GM12874 (cell line): ENCODE results near the gene HOGA1.

Experiments
- TF ChIP-seq, protein P1 (sequence below): IDR thresholded peaks from 2 replicates; pipeline ENCODE4 v1.5.1; 2011; ENCODE audit warnings: low read depth, mild to moderate bottlenecking, control low read depth, low read length, moderate library complexity; ENCODE audit not compliant: insufficient read depth

HOGA1 gene

DNA sequence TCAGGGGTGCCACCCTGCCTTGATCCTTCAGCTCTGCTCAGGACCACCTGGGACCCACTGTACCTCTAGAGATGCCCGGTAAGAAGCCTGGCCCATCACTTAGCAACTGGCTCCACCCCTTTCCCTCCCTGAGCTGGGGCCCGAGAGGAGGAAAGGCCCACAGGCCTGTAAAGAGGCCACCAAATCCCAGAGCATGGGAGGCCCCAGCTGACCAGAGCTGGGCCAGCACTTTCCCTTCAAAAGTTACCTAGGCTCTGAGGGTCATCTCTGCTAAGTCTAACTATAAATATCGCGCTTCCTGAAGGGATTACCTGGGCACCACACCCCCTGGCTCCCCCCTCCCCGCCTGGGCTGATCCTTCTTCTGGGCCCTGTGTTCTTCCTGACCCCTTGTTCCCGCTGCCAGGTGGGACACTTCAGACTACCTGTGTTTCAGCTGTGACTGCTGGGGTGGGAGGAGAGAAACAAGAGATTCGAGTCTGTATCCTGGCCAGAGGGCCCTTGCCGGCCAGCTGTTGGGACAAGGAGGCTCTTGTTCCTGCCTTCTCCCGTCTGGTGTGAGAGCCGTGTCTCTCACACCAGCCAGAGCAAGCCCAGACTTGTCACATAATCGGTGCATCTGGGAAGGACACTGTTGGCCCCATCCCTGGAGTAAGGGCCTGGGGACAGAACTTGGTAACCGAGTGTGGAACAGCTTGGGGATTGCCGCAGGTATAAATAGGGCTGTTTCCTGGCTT lies 34.4 kb upstream of the HOGA1 start:
- TF ChIP-seq, protein P1, sequence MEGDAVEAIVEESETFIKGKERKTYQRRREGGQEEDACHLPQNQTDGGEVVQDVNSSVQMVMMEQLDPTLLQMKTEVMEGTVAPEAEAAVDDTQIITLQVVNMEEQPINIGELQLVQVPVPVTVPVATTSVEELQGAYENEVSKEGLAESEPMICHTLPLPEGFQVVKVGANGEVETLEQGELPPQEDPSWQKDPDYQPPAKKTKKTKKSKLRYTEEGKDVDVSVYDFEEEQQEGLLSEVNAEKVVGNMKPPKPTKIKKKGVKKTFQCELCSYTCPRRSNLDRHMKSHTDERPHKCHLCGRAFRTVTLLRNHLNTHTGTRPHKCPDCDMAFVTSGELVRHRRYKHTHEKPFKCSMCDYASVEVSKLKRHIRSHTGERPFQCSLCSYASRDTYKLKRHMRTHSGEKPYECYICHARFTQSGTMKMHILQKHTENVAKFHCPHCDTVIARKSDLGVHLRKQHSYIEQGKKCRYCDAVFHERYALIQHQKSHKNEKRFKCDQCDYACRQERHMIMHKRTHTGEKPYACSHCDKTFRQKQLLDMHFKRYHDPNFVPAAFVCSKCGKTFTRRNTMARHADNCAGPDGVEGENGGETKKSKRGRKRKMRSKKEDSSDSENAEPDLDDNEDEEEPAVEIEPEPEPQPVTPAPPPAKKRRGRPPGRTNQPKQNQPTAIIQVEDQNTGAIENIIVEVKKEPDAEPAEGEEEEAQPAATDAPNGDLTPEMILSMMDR, result no peak

DNA sequence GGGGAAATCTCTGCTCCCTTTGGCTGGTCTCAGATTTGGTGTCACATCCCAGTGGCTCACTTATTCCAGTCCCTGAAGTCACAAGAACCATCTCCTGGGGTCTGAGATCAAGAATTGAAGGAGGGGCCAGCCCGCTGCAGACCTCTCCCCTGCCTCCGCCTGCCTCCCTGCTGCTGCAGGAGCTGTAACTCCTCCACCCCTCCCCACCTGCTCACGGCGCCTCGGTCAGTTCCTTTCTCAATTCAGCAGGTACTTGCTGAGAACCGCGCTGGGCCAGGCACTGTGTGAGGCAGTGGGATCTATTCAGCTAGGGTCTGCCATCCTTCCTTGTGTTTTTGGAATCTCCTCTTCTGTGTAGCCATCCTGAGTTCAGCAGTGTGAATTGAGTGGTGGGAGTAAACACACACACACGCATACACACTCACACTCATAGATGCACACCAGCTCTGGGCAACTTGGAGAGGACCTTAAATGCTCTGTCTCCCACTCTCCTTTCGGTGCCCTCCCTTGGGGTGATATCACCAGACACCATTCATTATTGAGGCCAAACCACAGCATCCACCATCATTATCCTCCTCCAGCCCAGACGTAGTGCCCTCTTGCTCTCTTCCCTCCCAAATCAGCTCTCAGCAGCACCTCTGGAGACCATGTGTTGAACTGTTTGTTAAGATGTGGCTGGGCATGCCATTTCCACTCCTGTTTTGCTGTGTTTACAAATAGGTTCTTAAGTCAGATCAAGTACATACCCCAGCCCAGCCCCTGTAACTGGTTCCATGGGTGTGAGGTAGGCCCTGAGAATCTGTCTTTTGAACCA lies 33.6 kb upstream of the HOGA1 start:
- TF ChIP-seq, protein P1, result no peak

DNA sequence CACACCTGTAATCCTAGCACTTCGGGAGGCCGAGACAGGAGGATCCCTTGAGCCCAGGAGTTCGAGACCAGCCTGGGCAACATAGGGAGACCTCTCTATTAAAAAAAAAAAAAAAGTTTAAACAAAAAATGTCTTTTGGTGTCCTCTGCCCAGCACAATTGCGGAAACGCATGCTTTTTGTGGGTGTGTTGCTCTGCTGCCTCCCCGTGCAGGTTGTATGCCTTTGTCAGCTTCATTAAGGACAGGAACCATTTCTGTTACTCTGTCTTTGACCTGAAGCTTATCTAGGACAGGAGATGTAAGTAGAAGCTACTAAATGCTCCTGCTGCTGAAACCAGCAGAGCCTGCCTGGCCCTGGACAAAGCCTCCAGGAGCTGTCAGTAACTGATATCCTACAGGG lies 32.9 kb upstream of the HOGA1 start:
- TF ChIP-seq, protein P1, result no peak

DNA sequence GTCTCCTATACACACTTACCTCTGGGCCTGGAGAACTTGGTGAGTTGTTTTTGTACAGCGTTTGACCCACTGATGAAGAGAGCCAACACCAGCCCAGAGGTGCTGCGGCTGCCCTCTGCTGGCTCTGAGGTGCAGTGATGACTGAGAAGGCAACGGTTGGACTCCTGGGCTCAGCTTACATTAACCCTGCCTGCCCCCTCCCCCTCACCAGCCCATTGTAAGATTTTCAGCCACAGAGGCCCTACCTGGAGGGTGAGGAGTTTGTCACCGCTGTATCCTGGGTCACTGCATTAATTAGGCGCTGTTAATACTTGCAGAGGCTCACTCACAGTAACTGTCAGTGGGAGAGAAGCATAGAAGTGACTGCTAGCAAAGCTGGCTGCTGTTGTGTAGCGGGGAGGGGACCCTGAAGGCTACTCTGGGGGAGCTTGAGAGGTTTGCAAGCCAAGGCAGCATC lies 30.6 kb upstream of the HOGA1 start:
- TF ChIP-seq, protein P1, result peak; percentile 80

DNA sequence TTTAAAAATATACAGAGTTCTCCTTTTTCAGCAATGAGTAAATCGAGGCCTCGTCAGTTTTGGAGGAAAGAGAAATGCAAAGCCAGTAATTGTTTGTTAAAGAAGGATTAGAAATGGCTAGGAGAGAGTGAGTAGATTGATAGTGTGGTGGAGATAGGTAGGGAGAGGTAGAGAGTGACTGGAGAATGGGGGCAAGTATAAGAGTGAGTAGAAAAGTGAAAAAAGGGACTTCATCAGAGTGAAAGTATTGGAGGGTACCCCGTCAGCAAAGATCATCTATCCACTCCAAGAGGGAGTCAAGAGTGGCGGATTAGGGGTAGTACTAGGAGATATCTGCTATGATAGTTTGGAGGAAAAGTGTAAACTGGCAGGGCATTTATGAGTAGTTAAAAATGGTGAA lies 20.9 kb upstream of the HOGA1 start:
- TF ChIP-seq, protein P1, result no peak

DNA sequence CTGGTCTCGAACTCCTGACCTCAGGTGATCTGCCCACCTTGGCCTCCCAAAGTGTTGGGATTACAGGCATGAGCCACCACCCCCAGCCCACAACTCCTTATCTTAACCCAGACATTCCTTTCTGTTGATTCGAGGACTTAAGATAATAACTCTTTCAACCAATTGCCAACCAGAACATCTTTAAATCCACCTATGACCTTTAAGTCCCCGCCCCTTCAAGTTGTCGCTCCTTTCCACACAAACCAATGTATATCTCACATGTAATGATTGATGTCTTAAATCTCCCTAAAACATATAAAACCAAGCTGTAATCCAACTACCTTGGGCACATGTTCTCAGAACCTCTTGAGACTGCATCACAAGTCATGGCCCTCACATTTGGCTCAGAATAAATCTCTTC lies 19.4 kb upstream of the HOGA1 start:
- TF ChIP-seq, protein P1, result no peak

DNA sequence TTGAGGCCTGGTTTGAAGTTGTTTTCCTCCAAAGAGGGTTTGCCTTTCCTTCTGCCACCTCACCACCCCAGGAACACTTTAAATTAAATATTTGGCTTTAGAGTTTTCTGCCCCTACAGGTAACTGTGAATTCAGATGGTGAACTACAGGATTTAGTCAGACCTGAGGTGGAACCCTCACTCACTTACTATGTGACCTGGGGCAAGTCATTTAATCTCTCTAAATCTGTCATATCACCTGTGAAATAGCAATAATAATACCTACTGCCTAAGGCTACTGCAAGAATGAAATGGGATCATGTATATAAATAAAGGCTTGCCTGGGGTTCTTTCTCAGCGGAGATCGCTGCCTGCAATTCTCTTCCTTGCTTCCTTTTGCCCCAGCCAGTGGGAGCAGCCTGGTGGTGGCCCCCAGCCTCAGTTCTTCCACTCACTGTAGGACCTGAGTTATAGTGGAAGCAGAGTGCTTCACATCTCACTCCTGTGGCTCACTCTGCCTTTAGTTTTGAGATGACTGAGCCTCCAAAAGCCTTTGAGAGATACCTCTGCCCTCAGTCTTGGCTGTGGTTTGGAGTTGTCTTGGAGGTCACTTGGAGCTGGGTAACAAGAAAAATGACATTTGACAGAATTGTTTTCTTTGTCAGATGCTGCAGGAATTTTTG lies 17.7 kb upstream of the HOGA1 start:
- TF ChIP-seq, protein P1, result no peak
